ENCODE measurements around the gene PGLYRP1. TPM values are rescaled to one million over a fixed set of nuclear protein-coding genes. Genes with fewer than 3 reads are reported as not detected.

Gene PGLYRP1
- total RNA-seq, 4 donors from 2014 or later = not detected

- in situ Hi-C loops (cut with MboI; ENCODE audit: low pct_ligation_motif_present in 1 of 4, low pct_unique_long_range_greater_than_20kb in 1 of 4, low sequenced_read_pairs in 3 of 4) = no loop called here
- Histone ChIP-seq H3K36me3 (no peaks in the 10 kb centered on the region), H3K27ac (no peak overlapping the region), H3K27me3 (no peaks in the 10 kb centered on the region), H3K9me3 (no peaks in the 10 kb centered on the region), H3K4me1 (peaks cover 0 to 4% (median 2%) of the 10 kb centered on the region in 4 donors), H3K4me3 (no peak overlapping the region)
- no peak for DNase-seq
- 82 to 100% methylated on average over 2 to 9 of the region's 13 CpGs for whole genome bisulfite sequencing, 2 donors (ENCODE audit: low coverage in 1 of 2)
- intact Hi-C loops (cut with DNase I; ENCODE audit: low total_unique reads) = no loop called here
- TF ChIP-seq POLR2AphosphoS5 (IDR thresholded peaks at IDR 0.05) = no peak
- no peak for TF ChIP-seq POLR2A (IDR thresholded peaks at IDR 0.05)
- no peak for TF ChIP-seq EP300 (IDR thresholded peaks at IDR 0.05; ENCODE audit: low read depth)
- TF ChIP-seq, protein P1, sequence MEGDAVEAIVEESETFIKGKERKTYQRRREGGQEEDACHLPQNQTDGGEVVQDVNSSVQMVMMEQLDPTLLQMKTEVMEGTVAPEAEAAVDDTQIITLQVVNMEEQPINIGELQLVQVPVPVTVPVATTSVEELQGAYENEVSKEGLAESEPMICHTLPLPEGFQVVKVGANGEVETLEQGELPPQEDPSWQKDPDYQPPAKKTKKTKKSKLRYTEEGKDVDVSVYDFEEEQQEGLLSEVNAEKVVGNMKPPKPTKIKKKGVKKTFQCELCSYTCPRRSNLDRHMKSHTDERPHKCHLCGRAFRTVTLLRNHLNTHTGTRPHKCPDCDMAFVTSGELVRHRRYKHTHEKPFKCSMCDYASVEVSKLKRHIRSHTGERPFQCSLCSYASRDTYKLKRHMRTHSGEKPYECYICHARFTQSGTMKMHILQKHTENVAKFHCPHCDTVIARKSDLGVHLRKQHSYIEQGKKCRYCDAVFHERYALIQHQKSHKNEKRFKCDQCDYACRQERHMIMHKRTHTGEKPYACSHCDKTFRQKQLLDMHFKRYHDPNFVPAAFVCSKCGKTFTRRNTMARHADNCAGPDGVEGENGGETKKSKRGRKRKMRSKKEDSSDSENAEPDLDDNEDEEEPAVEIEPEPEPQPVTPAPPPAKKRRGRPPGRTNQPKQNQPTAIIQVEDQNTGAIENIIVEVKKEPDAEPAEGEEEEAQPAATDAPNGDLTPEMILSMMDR (IDR thresholded peaks at IDR 0.05) = no peak
These were observed 13.3 kb upstream of the PGLYRP1 start for GRCh38 chr19:46035986-46036743.

- Histone ChIP-seq H3K4me3 (no peak overlapping the region), H3K27me3 (no peaks in the 10 kb centered on the region), H3K36me3 (no peaks in the 10 kb centered on the region), H3K9me3 (no peaks in the 10 kb centered on the region), H3K27ac (no peak overlapping the region), H3K4me1 (no peaks in the 10 kb centered on the region)
- TF ChIP-seq POLR2A (IDR thresholded peaks at IDR 0.05) (no peak), POLR2AphosphoS5 (IDR thresholded peaks at IDR 0.05) (no peak), EP300 (IDR thresholded peaks at IDR 0.05; ENCODE audit: low read depth) (no peak)
- TF ChIP-seq, protein P1 (IDR thresholded peaks at IDR 0.05) = no peak
- 76 to 100% methylated on average over 1 to 6 of the region's 6 CpGs for WGBS, 2 donors (ENCODE audit: low coverage in 1 of 2)
- in situ Hi-C loops (cut with MboI; ENCODE audit: low pct_ligation_motif_present in 1 of 4, low pct_unique_long_range_greater_than_20kb in 1 of 4, low sequenced_read_pairs in 3 of 4) (no loop called here), intact Hi-C loops (cut with DNase I; ENCODE audit: low total_unique reads) (no loop called here)
- no peak for DNase-seq
These were observed 12.7 kb upstream of the PGLYRP1 start for GRCh38 chr19:46035546-46035945.

DNA sequence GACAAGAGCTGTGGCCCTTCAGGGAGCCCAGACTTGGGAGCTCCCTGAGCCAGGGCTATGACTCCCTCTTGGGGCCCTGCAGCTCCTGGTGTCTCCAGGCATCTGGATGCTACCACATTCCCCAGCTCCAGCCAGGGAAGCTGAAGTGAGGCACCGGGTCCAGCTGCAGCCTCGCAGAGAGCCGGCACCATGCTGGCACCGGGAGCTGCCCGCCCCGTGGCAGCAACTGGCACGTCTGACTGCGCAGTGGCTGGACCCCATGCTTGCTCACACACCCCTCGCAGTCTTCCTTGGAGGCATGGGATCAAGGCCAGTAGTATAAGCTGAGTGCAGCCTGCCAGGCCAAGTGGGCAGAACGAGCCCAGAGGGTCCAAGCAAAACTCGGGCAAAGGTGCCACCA, 10.5 kb upstream of the PGLYRP1 start:
- no peaks in the 10 kb centered on the region for H3K36me3 ChIP-seq
- in situ Hi-C loops (cut with MboI; ENCODE audit: low pct_ligation_motif_present in 1 of 4, low pct_unique_long_range_greater_than_20kb in 1 of 4, low sequenced_read_pairs in 3 of 4) = no loop called here
- 89% methylated on average over 11 of the region's 11 CpGs; no CpG with 5 or more reads in 1 of the 2 donors for WGBS, 2 donors (ENCODE audit: low coverage in 1 of 2)
- H3K9me3 ChIP-seq = no peaks in the 10 kb centered on the region
- H3K4me1 ChIP-seq = no peaks in the 10 kb centered on the region
- no peak for DNase-seq
- TF ChIP-seq, protein P1 (IDR thresholded peaks at IDR 0.05) = no peak
- TF ChIP-seq EP300 (IDR thresholded peaks at IDR 0.05; ENCODE audit: low read depth) (no peak), POLR2A (IDR thresholded peaks at IDR 0.05) (no peak)
- peaks cover 6% of the 10 kb centered on the region for H3K27me3 ChIP-seq
- no peak overlapping the region for H3K4me3 ChIP-seq
- no peak overlapping the region for H3K27ac ChIP-seq
- intact Hi-C loops (cut with DNase I; ENCODE audit: low total_unique reads) = loop anchor here (5.0 kb wide), 1 partner anchor 39 kb away; no protein-coding TSS in a partner anchor

DNA sequence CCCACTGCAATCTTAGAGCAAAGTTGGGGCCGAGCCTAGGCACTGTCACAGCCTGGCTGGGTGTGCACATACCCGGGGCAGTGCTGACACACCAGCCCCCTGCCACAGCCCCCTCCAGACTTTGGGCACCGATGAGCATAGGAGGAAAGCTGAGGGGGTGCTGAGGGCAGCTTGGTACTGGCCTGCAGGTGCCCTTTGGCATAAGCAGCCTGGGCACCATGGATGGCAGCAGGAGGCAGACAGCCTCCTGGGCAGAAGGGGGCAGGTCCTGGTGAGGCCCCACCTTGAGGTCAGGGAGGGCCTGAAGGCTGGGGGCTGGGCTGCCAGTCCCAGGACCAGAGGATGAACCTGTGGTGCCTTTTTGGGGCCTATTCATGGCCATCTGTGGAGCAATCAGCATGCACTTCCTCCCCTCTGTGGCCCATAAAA, 9.8 kb upstream of the PGLYRP1 start:
- Histone ChIP-seq H3K27me3 (peaks cover 6% of the 10 kb centered on the region), H3K9me3 (no peaks in the 10 kb centered on the region), H3K4me1 (no peaks in the 10 kb centered on the region), H3K36me3 (no peaks in the 10 kb centered on the region), H3K27ac (no peak overlapping the region), H3K4me3 (no peak overlapping the region)
- WGBS, 2 donors (ENCODE audit: low coverage in 1 of 2) = 91% methylated on average over 3 of the region's 3 CpGs; no CpG with 5 or more reads in 1 of the 2 donors
- in situ Hi-C loops (cut with MboI; ENCODE audit: low pct_ligation_motif_present in 1 of 4, low pct_unique_long_range_greater_than_20kb in 1 of 4, low sequenced_read_pairs in 3 of 4) (no loop called here), intact Hi-C loops (cut with DNase I; ENCODE audit: low total_unique reads) (loop anchor here (5.0 kb wide), 1 partner anchor 40 kb away; no protein-coding TSS in a partner anchor)
- DNase-seq = no peak
- TF ChIP-seq, protein P1 (IDR thresholded peaks at IDR 0.05) = no peak
- TF ChIP-seq POLR2AphosphoS5 (IDR thresholded peaks at IDR 0.05) (no peak), EP300 (IDR thresholded peaks at IDR 0.05; ENCODE audit: low read depth) (no peak), POLR2A (IDR thresholded peaks at IDR 0.05) (no peak)

All from transverse colon (tissue), 4 donors.